Hematopoietic multipotent progenitor cell treated with erythropoietin and hydrocortisone succinate and interleukin-3 and kit ligand, for 15 days (in vitro differentiated cells): ENCODE results near the gene CACNA1G.

Experiments
- DNase-seq: peaks from one replicate; pipeline ENCODE4 v3.0.0-alpha.2; 2015; ENCODE audit warnings: low spot score

Gene CACNA1G

GRCh38 chr17:50560185-50560824 is at the start of gene CACNA1G:
Gene CACNA1G, plus strand, starts transcription at chr17:50560715. Its CDS starts 745 bp downstream, at chr17:50561460.
- peak; percentile 68 for DNase-seq

- no peak for DNase-seq
These were observed 49.5 kb upstream of the CACNA1G start for GRCh38 chr17:50511058-50511457.

GRCh38 chr17:50513495-50513894 is 47.0 kb upstream of the CACNA1G start:
- DNase-seq = no peak

GRCh38 chr17:50514388-50514787 is 46.1 kb upstream of the CACNA1G start:
- no peak for DNase-seq

GRCh38 chr17:50514936-50515702 is 45.4 kb upstream of the CACNA1G start:
- no peak for DNase-seq

GRCh38 chr17:50517011-50517410 is 43.5 kb upstream of the CACNA1G start:
- no peak for DNase-seq

GRCh38 chr17:50517504-50518383 is 42.8 kb upstream of the CACNA1G start:
- DNase-seq = no peak

- no peak for DNase-seq
These were observed 42.0 kb upstream of the CACNA1G start for GRCh38 chr17:50518384-50519023.

- no peak for DNase-seq
These were observed 41.2 kb upstream of the CACNA1G start for GRCh38 chr17:50519141-50519834.

- DNase-seq = no peak
These were observed 40.0 kb upstream of the CACNA1G start for GRCh38 chr17:50520483-50520882.

- no peak for DNase-seq
These were observed 39.0 kb upstream of the CACNA1G start for GRCh38 chr17:50521514-50521913.

GRCh38 chr17:50522766-50523165 is 37.7 kb upstream of the CACNA1G start:
- DNase-seq = no peak

GRCh38 chr17:50523208-50523607 is 37.3 kb upstream of the CACNA1G start:
- DNase-seq = no peak

GRCh38 chr17:50524838-50525237 is 35.7 kb upstream of the CACNA1G start:
- no peak for DNase-seq

- DNase-seq = no peak
These were observed 33.3 kb upstream of the CACNA1G start for GRCh38 chr17:50527155-50527762.

GRCh38 chr17:50527949-50528474 is 32.5 kb upstream of the CACNA1G start:
- no peak for DNase-seq

GRCh38 chr17:50529849-50530248 is 30.7 kb upstream of the CACNA1G start:
- no peak for DNase-seq

GRCh38 chr17:50531428-50532025 is 29.0 kb upstream of the CACNA1G start:
- DNase-seq = no peak

- DNase-seq = no peak
These were observed 28.0 kb upstream of the CACNA1G start, which contains the start of gene EPN3 for GRCh38 chr17:50532452-50533024. Gene EPN3, plus strand, starts transcription at chr17:50532735. Its CDS starts 3,822 bp downstream, at chr17:50536557.

- no peak for DNase-seq
These were observed 27.3 kb upstream of the CACNA1G start for GRCh38 chr17:50533185-50533584.
